Epidermal melanocyte (primary cell): ENCODE data around the gene SLC16A4.
A peak's percentile ranks its signal among the peaks of the same experiment; 100 is the strongest.

ENCODE experiments used
- DNase-seq: peaks from one replicate; pipeline ENCODE4 v3.0.0; 2011; ENCODE audit warnings: low spot score; ENCODE audit not compliant: insufficient read length

The SLC16A4 gene

GRCh38 chr1:110361856-110362255 is 29.0 kb downstream of the SLC16A4 start:
- DNase-seq: peak; percentile 36

- no peak for DNase-seq
These were observed 30.4 kb downstream of the SLC16A4 start for GRCh38 chr1:110360431-110360830.

GRCh38 chr1:110356379-110356778 is 34.4 kb downstream of the SLC16A4 start:
- no peak for DNase-seq

GRCh38 chr1:110355321-110355720 is 35.5 kb downstream of the SLC16A4 start:
- no peak for DNase-seq

DNA sequence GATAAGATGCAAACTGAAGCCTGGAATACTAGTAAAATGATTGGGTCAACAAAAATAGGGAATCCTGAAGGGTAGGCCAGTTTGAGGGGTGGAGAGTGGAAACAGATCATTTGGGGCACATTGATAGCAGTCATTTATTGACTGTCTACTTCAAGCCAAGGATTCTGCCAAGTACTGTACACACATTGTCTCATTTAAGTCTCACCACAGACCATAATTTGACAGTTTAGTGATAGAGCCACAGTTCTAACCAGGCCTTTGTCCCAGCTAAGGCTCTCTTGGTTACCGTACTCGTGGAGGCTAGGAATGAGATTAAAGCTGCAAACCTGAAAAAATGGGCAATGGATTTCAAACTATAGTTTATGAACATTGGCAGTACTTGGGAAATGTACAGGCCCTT is 40.5 kb downstream of the SLC16A4 start:
- no peak for DNase-seq

GRCh38 chr1:110348771-110349170 is 42.1 kb downstream of the SLC16A4 start:
- DNase-seq: no peak

DNA sequence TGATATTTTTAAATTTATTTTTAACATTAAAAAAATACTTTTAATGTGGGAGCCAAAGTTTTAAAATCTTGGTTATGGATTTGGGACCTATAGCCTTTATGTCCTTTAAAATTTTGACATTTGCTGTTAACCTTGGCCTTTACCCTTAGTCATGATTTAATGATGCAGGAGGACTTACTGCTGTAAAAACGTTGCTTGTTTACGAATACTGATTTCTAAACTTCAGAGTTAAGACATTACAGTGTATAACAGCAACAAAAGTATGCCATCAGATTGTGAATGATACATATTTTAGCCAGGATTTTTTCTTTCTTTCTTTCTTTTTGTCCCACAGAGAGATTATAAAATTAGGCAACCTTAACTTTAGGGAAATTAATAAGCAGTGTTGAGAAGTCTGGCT is 42.8 kb downstream of the SLC16A4 start:
- no peak for DNase-seq

- no peak for DNase-seq
These were observed 43.5 kb downstream of the SLC16A4 start for GRCh38 chr1:110347182-110347893.

GRCh38 chr1:110346690-110347089 is 44.1 kb downstream of the SLC16A4 start:
- DNase-seq: no peak

GRCh38 chr1:110345480-110345879 is 45.3 kb downstream of the SLC16A4 start:
- DNase-seq: no peak

DNA sequence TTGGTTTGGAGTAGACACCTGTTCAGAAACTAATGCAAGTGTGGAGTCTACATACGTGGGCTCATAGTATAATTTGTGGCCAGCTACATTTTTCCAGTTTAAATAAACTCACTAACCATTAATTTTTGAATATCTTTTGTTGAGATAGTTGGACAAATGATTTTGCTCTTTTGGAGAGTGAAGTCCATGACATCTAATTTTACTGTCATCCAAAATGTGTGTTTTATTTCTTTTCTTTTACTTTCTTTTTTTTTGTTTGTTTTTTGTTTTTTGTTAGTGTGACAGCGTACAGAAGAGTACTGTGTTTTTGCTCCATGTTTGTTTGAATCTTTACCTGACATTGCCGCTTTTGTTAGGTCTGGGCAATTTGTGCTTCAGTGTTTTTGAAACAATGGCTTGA is 46.7 kb downstream of the SLC16A4 start:
- DNase-seq: no peak

- no peak for DNase-seq
These were observed 47.6 kb downstream of the SLC16A4 start for GRCh38 chr1:110343249-110343648.

DNA sequence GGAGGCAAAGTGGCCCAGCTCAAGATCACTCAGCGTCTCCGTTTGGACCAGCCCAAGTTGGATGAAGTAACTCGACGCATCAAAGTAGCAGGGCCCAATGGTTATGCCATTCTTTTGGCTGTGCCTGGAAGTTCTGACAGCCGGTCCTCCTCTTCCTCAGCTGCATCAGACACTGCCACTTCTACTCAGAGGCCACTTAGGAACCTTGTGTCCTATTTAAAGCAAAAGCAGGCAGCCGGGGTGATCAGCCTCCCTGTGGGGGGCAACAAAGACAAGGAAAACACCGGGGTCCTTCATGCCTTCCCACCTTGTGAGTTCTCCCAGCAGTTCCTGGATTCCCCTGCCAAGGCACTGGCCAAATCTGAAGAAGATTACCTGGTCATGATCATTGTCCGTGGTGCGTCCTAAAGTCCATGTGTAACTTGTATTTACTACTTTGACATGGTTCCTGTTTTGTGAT is 48.9 kb downstream of the SLC16A4 start:
- DNase-seq: no peak

DNA sequence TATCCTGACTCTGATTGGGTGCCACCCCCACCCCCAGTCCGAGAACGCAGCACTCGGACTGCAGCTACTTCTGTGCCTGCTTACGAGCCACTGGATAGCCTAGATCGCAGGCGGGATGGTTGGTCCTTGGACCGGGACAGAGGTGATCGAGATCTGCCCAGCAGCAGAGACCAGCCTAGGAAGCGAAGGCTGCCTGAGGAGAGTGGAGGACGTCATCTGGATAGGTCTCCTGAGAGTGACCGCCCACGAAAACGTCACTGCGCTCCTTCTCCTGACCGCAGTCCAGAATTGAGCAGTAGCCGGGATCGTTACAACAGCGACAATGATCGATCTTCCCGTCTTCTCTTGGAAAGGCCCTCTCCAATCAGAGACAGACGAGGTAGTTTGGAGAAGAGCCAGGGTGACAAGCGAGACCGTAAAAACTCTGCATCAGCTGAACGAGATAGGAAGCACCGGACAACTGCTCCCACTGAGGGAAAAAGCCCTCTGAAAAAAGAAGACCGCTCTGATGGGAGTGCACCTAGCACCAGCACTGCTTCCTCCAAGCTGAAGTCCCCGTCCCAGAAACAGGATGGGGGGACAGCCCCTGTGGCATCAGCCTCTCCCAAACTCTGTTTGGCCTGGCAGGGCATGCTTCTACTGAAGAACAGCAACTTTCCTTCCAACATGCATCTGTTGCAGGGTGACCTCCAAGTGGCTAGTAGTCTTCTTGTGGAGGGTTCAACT is 49.5 kb downstream of the SLC16A4 start:
- no peak for DNase-seq

DNA sequence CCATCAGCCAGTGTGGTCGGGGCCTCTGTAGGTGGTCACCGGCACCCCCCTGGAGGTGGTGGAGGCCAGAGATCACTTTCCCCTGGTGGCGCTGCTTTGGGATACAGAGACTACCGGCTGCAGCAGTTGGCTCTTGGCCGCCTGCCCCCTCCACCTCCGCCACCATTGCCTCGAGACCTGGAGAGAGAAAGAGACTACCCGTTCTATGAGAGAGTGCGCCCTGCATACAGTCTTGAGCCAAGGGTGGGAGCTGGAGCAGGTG is 50.7 kb downstream of the SLC16A4 start:
- DNase-seq: no peak

DNA sequence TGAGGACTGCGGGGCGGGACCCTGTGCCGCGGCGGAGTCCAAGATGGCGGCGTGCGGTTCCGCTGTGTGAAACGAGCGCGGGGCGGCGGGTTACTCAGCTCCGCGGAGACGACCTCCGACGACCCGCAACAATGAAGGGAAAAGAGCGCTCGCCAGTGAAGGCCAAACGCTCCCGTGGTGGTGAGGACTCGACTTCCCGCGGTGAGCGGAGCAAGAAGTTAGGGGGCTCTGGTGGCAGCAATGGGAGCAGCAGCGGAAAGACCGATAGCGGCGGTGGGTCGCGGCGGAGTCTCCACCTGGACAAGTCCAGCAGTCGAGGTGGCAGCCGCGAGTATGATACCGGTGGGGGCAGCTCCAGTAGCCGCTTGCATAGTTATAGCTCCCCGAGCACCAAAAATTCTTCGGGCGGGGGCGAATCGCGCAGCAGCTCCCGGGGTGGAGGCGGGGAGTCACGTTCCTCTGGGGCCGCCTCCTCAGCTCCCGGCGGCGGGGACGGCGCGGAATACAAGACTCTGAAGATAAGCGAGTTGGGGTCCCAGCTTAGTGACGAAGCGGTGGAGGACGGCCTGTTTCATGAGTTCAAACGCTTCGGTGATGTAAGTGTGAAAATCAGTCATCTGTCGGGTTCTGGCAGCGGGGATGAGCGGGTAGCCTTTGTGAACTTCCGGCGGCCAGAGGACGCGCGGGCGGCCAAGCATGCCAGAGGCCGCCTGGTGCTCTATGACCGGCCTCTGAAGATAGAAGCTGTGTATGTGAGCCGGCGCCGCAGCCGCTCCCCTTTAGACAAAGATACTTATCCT is 51.2 kb downstream of the SLC16A4 start:
- no peak for DNase-seq

DNA sequence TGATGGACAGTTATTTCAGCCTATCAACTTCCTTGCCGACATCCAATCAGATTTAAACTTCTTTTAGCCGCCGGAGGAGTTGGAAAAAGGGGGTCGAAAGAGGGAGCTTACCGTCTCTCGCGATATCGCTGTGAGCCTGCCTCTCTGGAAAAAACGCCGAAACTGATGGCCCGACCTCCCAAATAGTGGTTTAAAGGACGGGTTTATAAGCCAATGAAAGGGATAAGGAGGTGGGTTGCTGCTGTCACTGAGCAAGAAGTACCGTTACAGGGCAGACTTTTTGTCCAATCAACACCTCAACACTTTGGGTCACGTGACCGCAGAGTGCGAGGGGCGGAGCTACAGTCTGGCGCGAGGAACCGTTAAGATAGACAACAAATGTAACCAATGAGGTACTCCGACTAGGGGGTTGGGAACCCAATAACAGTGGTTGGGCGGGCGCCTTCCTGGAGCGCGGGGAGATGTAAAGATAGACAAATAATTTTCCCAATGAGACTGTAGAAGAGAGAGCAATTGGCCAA is 51.9 kb downstream of the SLC16A4 start, which contains the start of gene RBM15:
TSS of gene RBM15 (plus strand) at position 492 of the 521 bp plus-strand sequence. CDS start at position 521, 29 bp downstream.
- peak; percentile 93 for DNase-seq

GRCh38 chr1:110338309-110338885 is 52.4 kb downstream of the SLC16A4 start:
- peak; percentile 89 for DNase-seq

- no peak for DNase-seq
These were observed 53.0 kb downstream of the SLC16A4 start for GRCh38 chr1:110337704-110338308.

DNA sequence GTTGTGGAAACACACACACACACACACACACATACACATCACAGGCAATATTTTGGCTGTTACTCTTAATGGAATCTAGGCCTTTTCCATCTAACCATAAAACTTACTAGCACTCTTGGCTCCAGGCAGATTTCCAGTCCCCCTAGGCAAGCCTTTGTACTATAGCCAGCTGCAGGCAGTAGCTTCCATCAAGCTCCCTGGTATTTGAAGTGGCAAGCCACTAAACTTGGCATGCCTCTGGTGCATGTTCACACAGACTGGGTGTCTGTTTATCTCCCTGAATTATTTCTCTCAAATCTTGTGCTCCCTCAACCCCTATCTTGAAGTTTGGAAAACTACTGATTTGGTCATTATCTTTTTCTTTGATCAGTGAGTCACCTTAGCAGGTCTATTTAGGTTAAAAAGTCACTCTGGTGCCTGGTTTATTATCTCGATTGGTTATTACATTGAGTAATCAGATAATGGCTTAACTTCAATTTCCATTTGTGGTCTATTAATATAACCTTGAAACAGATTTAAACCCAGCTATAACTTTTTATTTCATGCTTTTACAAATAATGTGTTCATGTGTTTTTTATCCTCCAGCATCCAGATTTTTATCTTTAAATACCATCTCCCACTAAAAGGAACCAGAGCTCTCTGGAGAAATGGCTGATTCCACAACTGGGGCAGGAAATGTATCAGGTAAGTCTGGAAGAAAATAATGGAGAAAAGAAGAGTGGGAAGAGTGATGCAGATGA is 54.4 kb downstream of the SLC16A4 start:
- DNase-seq: no peak
